GM21381 (cell line): ENCODE measurements around the gene NPHP4.

Experiments used
- ATAC-seq: cut with Tn5 transposase; IDR thresholded peaks from one replicate; pipeline ENCODE4 v1.9.1; 2021; ENCODE audit warnings: mild to moderate bottlenecking, moderate library complexity; ENCODE audit not compliant: unreplicated experiment

NPHP4 gene

GRCh38 chr1:6004412-6005123, 12.3 kb upstream of the NPHP4 start:
- no peak for ATAC-seq

DNA sequence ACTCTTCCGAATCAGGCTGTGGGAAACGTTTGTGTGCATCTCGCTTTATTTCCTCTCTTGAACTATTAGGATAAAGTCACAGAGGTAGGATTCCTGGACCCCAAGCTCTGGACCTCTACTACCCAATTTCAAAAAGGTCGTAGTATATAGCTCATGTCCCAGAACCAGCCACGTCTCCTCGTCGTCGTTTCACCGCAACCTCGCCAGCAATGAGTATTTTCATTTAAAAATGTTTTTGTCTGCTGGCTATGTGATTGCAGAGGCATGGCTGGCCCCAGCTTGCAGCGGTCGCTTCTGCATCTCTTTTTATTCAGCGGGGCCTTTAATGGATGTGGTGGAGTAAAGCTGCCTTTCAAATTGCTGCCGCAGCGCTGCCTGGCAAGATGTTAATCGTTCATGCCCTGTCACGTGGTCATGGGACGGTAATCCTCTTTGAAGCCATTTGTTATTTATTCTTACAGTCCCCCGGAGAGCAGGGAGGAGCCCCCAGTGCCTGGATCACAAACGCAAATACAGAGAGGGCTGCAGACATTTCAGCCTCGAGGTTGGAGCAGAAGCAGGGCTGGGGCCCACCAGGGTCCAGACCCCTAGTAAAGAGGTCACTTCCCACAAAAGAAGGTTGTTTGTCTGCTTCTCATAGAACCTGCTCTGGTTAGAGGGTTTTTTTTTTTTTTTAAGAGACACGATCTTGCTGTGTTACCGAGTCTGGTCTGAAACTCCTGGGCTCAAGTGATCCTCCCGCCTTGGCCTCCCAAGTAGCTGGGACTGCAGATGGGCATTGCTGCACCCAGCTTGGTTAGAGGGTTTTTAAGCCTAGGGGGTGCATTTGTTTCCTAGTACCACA, 11.6 kb upstream of the NPHP4 start:
- no peak for ATAC-seq

DNA sequence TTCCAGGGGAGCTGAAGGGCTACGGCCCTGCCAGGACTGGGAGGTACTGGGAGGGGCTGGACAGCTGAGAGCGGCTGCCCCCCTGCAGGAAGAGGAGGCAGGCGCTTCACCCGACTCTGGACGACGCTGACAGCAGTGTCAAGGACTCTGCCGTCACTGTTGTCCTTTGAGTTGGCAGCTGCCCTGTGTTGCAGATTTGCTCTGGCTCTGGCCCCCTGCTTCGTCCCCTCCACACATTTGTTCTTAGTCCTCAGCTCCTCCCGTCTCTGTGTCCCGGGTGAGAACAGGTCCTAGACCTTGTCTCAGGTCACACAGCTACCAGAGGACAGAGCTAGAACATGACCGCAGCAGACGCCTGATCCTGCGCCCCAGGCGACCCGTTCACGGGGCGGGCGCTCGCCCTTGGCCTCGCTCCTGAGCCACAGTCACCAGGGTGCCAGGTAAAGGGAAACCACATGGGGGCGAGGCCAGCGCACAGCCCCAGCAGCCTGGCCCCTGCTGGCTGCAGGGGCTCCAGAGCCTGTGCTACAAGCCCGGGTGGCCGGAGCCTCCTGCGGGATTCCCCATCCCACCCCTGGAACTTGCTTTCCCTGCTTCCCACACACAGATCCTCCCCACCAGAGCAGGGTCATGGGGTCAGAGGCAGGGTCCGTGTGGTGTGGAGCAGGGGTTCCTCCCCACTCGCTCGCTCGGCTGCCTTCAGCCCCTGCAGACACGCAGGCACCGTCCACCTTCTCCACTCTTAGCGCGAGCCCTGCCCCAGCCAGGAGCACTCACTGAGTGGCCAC, 10.7 kb upstream of the NPHP4 start:
- no peak for ATAC-seq

- ATAC-seq = no peak
Measured at GRCh38 chr1:6001992-6002576, 9.9 kb upstream of the NPHP4 start.

DNA sequence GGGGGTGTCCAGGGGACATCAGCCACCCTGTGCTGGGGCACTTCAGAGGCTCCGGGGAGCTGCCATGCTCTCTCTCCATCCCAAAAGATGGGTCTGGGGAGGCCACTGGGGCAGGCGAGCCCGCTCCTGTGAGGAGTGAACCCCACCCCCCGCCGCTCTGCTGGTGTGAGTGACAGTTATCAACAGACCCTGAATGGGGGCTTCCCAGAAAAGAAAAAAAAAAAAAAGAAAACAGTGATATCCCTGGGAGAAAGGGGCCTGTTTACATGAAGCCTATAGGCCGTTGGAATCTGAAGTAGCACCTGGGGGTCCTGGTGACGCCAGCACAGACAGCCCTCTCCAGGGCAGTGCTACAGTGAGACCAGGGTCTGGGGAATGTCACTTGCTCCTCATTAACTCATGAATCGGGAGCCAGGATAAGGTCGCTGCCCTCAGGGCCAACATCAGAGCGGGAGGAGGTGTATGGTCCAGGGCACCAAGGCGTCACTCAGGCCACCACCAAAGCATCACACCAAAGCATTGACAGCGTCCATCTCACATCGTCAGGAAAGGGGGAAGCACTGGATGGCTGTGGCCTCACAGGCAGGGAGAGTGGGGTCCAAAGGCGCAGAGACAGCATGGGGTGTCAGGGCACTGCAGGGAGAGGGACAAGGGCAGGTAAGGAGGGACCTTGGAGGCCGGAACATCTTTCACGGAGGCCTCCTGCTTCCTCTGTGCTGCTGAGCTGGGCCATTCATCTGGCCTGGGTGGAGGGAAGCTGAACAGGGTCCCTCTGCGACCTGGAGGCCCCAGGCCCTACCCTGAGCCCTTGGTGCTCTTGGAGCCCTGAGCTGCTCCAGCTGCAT, 8.4 kb upstream of the NPHP4 start:
- ATAC-seq = no peak

- ATAC-seq = no peak
Measured at GRCh38 chr1:5999711-6000443, 7.7 kb upstream of the NPHP4 start.

DNA sequence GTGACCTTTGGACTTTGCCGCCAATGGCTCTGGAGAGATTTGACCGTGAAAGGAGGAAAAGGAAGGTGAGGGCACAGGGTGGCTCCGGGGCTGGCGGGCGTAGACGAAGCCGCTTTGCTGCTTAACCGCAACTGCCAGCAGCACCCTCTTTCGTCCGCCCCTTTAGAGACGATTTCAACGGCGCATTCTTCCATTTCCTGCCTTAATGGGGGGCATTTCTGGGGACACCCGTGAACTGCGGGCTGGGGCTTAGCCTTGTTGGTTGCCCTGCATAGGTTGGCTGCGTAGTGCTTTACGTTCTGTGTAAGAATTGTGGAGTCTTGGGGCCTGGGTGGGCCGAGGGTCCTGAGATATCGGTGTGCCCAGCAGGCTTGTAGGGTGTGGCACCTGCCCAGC, 6.7 kb upstream of the NPHP4 start:
- ATAC-seq = no peak

GRCh38 chr1:5998051-5998905, 6.1 kb upstream of the NPHP4 start:
- no peak for ATAC-seq

DNA sequence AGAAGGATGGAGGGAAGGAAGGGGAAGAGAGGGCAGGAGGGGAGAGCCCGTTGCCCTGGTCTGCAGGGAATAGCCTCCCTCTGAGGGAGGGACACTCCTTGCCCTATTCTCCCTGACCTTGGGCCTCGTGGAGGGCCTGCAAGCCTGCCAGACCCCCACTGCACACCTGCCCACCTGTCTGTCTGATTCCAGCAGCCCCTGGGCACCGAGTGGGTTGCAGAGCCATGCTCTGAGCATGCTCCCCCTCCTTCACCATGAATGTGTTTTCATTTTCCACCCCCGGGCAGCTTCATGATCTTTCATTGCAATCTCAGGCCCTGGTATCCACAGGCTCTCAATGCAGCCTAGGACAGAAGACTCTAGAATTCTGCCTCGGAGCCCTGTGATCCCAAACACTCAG, 5.1 kb upstream of the NPHP4 start:
- no peak for ATAC-seq

GRCh38 chr1:5996641-5997270, 4.5 kb upstream of the NPHP4 start:
- no peak for ATAC-seq

DNA sequence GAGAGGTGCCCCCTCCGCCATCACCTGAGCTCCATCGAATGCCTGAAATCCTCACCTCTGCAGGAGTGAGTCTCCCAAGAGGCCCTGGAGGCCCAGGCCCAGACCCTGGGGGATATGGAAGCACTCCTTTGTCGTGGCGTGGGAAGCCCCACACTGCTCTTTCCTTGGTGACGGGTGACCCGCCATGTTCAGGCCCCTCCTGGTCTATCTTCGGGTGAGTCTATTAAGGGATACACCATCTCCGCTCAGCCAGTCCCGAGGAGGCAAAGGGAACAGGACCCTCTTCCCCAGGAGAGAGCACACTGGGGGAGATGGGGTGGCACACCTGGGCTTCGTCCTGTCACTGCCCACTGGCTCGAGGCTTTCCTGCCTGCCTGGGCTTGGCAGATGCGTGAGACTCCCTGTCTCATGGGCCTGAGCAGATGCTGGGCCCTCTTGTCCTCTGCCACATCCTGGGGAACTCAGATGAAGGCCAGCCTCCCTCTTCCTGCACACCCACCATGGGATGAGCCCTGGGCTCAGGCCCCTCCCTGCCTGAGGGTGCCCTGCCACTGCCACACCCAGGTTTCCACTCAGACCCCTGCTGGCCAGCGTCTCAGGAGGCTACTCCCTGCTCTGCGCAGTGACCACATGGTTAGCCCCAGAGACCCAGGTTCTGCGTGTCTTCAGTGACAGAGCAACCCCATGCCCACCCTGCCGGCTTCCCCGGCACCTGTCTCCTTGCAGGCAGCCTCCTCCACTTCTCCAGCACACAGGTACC, 3.8 kb upstream of the NPHP4 start:
- no peak for ATAC-seq

GRCh38 chr1:5994713-5995621, 2.7 kb upstream of the NPHP4 start:
- ATAC-seq = no peak

GRCh38 chr1:5993556-5994491, 1.6 kb upstream of the NPHP4 start:
- no peak for ATAC-seq

DNA sequence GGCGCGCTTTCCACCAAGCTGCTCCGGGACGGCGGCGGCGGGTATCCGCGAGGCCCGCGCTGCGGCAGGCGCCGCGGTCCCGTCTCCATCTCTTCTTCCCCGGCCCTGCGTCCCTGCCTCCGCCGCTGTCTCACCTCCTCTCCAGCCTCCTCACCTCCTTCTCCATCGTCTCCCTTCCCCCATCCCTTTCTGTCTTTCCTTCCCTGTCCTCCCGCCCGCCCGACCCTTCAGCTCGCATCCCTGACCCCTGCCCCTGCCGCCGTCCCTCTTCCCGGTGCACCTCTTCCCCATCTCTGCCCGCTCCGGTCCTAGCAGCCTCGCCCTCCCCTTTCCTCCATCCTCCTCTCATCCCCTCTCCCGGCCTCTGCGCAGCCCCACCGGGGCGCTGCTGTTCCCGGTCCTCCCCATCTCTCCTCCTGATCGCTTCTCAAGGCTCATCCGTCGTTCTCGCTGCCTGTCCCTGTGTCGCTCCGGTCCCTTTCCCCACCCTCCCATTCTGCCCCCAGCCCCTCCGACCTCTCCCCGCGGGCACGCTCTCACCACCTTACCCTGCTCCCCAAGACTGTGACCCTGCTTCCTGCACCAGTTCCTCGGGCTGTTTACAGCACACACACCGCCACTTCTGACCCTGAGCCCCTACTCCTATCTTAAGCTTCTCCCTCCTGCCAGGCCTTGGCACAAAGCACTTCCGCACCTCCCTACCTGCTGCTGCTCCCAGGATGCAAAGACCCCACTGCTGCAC, 760 bp upstream of the NPHP4 start:
- ATAC-seq = peak; percentile 1
